Measurements from ENCODE around the gene PCDHGA1. TPM values are rescaled to one million over a fixed set of nuclear protein-coding genes. Genes with fewer than 3 reads are reported as not detected.
"Not testable (repeated sequence)": the region's sequence is repeated elsewhere in the genome, so short reads cannot be mapped to it uniquely, and the experiment has no call there.

Gene PCDHGA1
- polyA plus RNA-seq = not detected

DNA sequence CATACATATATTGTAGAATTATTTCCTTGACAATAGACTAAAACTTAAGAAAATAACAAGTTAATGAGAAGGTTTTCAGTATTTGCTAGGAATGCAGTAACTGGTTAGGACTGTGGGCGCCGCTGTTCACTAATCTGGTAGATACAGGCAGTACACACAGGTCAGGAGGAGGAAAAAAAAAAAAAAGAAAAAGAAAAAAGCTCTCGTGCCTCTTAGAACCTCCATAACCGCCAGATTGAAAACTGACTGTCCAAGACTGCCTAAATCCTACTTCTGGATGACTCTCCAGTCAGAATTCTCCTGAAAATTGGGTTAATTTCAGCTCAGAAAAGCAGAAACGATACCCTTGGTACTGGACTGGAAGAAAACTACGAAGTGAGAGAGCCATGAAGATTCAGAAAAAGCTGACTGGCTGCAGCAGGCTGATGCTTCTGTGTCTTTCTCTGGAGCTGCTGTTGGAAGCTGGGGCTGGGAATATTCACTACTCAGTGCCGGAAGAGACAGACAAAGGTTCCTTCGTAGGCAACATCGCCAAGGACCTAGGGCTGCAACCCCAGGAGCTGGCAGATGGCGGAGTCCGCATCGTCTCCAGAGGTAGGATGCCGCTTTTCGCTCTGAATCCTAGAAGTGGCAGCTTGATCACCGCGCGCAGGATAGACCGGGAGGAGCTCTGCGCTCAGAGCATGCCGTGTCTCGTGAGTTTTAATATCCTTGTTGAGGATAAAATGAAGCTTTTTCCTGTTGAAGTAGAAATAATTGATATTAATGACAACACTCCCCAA is at the start of gene PCDHGA1:
Gene PCDHGA1 (plus strand): TSS at position 216 of the 782 bp plus-strand sequence.
- Mint-ChIP-seq H3K9me3 (peaks cover 9 to 34% (median 9%) of the 10 kb centered on the region in 3 donors), H3K4me3 (peak within 1 kb of the TSS in 3 of 4 donors; percentile 32 to 79 (median 51)), H3K4me1 (peaks cover 3 to 10% (median 9%) of the 10 kb centered on the region in 3 donors), H3K27ac (peak within 1 kb of the TSS in 1 of 3 donors; percentile 73), H3K27me3 (peaks cover 55% of the 10 kb centered on the region), H3K36me3 (no peaks in the 10 kb centered on the region)

DNA sequence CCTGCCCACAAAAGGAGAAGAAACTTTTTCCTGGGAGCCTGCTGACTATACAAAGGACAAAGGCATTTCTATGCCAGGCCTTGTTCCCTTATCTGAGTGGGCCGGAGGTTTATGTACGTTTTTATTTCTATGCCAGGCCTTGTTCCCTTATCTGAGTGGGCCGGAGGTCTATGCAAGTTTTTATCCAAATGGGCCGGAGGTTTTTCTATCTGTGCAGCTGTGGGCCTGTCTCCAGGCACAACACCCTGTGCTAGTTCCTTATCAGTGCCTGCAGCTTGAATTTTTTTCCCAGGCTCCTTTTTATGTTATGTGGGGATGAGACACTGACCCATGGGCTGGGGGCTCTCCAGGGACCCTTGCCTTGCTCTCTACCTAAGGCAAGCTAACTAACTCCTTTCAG is 31.9 kb upstream of the PCDHGA1 start:
- H3K4me1 Mint-ChIP-seq = peaks cover 0 to 5% (median 0%) of the 10 kb centered on the region in 3 donors
- no peak overlapping the region for H3K4me3 Mint-ChIP-seq
- H3K27me3 Mint-ChIP-seq = no peaks in the 10 kb centered on the region
- H3K36me3 Mint-ChIP-seq = peaks cover 27% of the 10 kb centered on the region
- no peak overlapping the region for H3K27ac Mint-ChIP-seq
- peaks cover 5 to 45% (median 30%) of the 10 kb centered on the region in 3 donors for H3K9me3 Mint-ChIP-seq

DNA sequence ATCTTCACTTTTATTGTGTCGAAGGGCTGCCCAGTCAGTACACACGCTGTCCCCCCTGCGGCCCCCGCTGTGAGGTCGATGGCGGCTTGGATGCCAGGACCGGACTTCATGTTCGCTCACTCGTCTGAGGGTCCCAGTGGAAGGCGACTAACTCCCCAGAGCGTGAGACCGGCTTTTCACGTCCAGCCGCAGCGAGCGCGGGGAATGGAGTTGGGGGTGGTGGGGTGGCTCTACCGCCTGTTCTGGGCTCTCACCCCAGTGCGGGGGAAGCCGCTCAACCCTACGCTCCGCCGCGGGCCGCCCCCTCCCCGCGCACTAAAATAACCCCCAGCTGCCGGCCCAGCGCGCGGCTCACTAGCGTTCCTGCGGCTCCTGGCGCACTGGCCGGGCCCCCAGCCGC is 26.6 kb upstream of the PCDHGA1 start, which contains the start of gene SLC25A2:
Gene SLC25A2 (minus strand): TSS at position 294 of the 400 bp plus-strand sequence. CDS start 184 bp downstream, at position 110.
- peaks cover 28% of the 10 kb centered on the region for H3K36me3 Mint-ChIP-seq
- H3K9me3 Mint-ChIP-seq = peaks cover 7 to 35% (median 27%) of the 10 kb centered on the region in 3 donors

DNA sequence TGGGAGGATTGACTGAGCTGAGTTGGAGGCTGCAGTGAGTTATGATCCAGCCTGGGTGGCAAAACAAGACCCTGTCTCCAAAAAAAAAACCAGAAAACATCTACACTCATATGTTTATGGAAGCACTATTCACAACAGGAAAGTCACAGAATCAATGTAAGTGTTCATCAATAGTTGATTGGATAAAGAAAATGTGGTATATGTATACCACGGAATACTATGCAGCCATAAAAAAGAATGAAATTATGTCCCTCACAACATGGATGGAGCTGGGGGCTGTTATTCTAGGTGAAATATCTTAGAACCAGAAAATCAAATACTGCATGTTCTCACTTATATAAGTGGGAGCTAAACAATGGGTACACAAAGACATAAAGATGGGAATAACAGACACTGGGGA is 23.7 kb upstream of the PCDHGA1 start:
- no peaks in the 10 kb centered on the region for H3K27me3 Mint-ChIP-seq
- H3K4me3 Mint-ChIP-seq = no peak overlapping the region
- H3K9me3 Mint-ChIP-seq = peaks cover 6 to 33% (median 33%) of the 10 kb centered on the region in 3 donors
- H3K4me1 Mint-ChIP-seq = peaks cover 0 to 1% (median 0%) of the 10 kb centered on the region in 3 donors
- H3K36me3 Mint-ChIP-seq = peaks cover 33% of the 10 kb centered on the region
- H3K27ac Mint-ChIP-seq = peak overlapping the region in 1 of 3 donors; percentile 53

More for the DNA sequence above, 26.6 kb upstream of the PCDHGA1 start, which contains the start of gene SLC25A2:
- H3K27me3 Mint-ChIP-seq = no peaks in the 10 kb centered on the region
- no peaks in the 10 kb centered on the region for H3K4me1 Mint-ChIP-seq
- H3K4me3 Mint-ChIP-seq = peak within 1 kb of the TSS in 2 of 4 donors; percentile 12 to 41
- no peak within 1 kb of the TSS for H3K27ac Mint-ChIP-seq

DNA sequence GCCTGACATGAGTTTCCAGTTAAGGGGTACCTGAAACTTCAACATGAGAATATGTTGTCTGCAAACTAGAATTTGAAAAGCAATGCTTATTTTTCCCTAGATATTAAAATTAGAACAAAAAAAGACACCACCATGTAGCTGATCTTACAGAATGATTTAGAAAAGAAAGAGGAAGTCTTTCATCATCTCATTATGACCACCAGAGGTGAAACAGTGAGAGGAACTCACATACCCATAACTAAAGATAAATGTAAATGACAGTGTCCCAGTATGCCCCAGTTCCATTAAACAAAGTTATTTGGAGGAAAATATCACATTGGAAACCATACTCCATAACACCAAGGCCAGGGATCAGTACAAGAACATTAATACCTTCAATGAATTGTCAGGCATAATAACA is 16.6 kb upstream of the PCDHGA1 start:
- no peak overlapping the region for H3K27ac Mint-ChIP-seq
- peaks cover 9 to 17% (median 14%) of the 10 kb centered on the region in 3 donors for H3K4me1 Mint-ChIP-seq
- H3K4me3 Mint-ChIP-seq = no peak overlapping the region
- peaks cover 14 to 50% (median 44%) of the 10 kb centered on the region in 3 donors for H3K9me3 Mint-ChIP-seq
- H3K36me3 Mint-ChIP-seq = peaks cover 37% of the 10 kb centered on the region
- no peaks in the 10 kb centered on the region for H3K27me3 Mint-ChIP-seq

DNA sequence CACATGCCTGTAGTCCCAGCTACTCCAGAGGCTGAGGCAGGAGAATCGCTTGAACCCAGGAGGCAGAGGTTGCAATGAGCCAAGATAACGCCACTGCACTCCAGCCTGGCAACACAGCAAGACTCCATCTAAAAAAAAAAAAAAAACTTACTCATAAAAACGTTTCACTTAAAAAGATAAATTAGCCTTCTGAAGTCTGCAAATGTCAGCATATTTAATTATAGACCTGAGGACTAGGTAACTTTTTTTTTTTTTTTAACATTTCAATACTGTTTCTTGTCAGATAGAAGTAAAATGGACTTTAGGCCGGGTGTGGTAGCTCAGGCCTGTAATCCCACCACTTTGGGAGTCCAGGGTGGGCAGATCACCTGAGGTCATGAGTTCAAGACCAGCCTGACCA is 13.4 kb upstream of the PCDHGA1 start:
- peaks cover 11 to 49% (median 48%) of the 10 kb centered on the region in 3 donors for H3K9me3 Mint-ChIP-seq
- H3K4me1 Mint-ChIP-seq = peaks cover 18 to 34% (median 28%) of the 10 kb centered on the region in 3 donors
- not testable (repeated sequence) for H3K27me3 Mint-ChIP-seq, H3K27ac Mint-ChIP-seq
- H3K4me3 Mint-ChIP-seq = peak overlapping the region in 1 of 4 donors; percentile 17
- peaks cover 40% of the 10 kb centered on the region for H3K36me3 Mint-ChIP-seq

DNA sequence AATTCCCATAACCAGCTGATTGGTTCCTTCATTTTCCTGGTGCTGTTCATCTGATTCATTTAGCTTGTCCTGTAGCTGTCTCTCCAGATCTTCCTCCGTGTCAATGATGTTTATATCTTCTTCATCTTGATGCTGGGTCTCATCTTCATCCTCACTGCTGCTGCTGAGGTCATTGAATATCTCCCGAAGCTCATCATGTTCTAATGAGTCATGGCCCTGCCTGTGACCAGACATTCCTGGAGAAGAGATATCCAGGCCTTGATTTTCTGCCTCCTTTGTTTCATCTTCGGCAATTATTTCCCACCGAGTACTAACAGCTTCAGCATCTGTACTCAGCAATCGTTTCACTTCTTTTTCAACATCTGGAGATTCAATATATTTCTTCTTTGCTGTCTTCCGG is 11.1 kb upstream of the PCDHGA1 start:
- Mint-ChIP-seq H3K9me3 (peaks cover 9 to 46% (median 37%) of the 10 kb centered on the region in 3 donors), H3K27ac (peak overlapping the region in 1 of 3 donors; percentile 21), H3K36me3 (peaks cover 34% of the 10 kb centered on the region), H3K27me3 (no peaks in the 10 kb centered on the region), H3K4me3 (peak overlapping the region; percentile 50 to 96 (median 92)), H3K4me1 (peaks cover 18 to 31% (median 26%) of the 10 kb centered on the region in 3 donors)

DNA sequence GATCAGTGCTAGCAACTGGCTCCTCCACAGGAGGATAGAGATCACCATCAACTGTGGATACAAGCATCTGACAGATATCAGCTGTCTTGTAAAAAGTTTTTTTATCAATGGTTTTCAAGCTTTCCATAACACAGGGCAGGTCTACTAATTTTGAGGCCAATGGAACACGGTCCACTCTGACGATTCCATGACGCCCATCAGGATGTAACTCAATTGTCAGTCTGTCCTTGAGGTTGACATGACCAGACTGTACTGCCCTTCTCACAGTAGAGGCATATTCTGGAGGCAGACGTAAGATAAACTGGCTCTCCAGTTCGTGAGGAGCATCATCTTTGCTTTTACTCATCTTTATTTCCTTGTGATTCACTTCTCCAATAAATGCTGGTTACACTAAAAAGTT is 10.6 kb upstream of the PCDHGA1 start:
- H3K9me3 Mint-ChIP-seq = peaks cover 9 to 46% (median 34%) of the 10 kb centered on the region in 3 donors
- peak overlapping the region; percentile 89 to 97 (median 96) for H3K4me3 Mint-ChIP-seq
- peak overlapping the region; percentile 91 to 100 (median 97) for H3K27ac Mint-ChIP-seq
- H3K36me3 Mint-ChIP-seq = peaks cover 32% of the 10 kb centered on the region
- H3K27me3 Mint-ChIP-seq = no peaks in the 10 kb centered on the region
- H3K4me1 Mint-ChIP-seq = peaks cover 18 to 26% (median 26%) of the 10 kb centered on the region in 3 donors

DNA sequence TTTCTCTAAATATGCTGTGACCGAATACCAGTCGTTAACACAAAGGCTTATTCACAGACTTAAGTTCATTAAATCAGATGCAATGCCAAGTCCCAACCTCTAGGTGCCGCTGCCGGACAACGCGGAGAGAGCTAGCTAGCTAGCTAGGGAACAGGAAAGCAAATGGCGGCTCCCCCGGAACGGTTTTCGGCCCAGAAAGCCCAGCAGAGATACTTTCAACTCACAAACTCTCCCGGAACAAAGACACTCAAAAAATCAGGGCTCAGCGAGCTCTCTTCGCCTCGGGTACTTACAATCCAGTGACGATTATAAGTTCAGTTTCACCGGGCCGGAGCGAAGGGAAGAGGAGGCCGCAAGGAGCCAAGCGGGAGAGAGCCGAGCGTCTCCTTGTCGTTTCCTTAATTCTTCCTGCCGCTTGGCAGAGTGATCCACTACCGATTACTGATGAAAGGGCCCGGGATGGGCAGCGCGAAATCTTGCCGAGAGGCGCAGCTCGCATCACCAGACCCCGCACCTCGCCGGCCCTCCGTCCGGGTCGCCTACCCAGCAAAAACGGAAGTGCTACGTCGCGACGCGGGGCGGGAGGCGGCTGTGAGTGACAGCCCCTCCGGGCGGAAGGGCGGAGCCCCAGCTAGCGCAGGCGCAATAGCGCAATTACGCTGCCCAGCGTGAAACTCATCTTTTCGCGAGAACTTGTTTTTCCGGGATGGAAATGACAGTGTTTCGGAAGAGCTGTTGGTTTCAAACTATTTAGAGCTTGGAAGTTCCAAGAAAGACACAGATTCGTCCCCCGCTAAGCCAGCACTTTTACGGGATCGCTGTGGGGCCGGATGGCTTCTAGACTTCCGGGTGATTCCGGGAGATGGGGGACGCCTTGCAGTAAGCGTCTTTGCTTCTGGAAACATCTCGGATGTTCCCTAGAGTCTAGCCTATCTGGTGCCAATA is 9.8 kb upstream of the PCDHGA1 start, which contains the start of gene TAF7:
Gene TAF7 (minus strand): TSS at position 560 of the 945 bp plus-strand sequence. CDS start 740 bp downstream, outside the sequence.
- peak within 1 kb of the TSS; percentile 91 to 100 (median 97) for H3K27ac Mint-ChIP-seq
- H3K27me3 Mint-ChIP-seq = no peaks in the 10 kb centered on the region
- peak within 1 kb of the TSS; percentile 89 to 97 (median 96) for H3K4me3 Mint-ChIP-seq
- peaks cover 14 to 24% (median 21%) of the 10 kb centered on the region in 3 donors for H3K4me1 Mint-ChIP-seq
- H3K9me3 Mint-ChIP-seq = peaks cover 4 to 38% (median 26%) of the 10 kb centered on the region in 3 donors
- peaks cover 28% of the 10 kb centered on the region for H3K36me3 Mint-ChIP-seq

DNA sequence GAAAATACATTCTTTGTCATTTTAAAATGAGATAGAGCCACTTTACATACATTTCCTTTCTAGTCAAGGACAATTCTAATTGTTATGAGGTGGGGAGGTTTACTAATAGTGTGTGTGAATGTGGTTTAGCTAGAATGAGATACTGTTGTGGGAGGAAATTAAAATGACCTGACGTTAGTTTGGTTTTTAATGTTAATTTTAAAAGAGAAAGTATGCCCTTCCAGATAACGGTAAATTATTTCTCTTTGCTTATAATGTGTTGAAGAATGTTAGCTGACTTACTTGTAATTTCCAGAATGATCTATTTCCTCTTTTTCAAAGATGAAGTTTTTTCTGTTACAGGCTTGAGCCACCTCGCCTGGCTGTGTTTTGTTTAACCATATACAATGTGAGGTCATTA is 8.1 kb upstream of the PCDHGA1 start:
- peaks cover 2 to 39% (median 22%) of the 10 kb centered on the region in 3 donors for H3K9me3 Mint-ChIP-seq
- H3K4me1 Mint-ChIP-seq = peaks cover 15 to 27% (median 26%) of the 10 kb centered on the region in 3 donors
- H3K27ac Mint-ChIP-seq = peak overlapping the region in 2 of 3 donors; percentile 31 to 91
- H3K36me3 Mint-ChIP-seq = peaks cover 19% of the 10 kb centered on the region
- H3K27me3 Mint-ChIP-seq = peaks cover 4% of the 10 kb centered on the region
- H3K4me3 Mint-ChIP-seq = peak overlapping the region in 1 of 4 donors; percentile 89

DNA sequence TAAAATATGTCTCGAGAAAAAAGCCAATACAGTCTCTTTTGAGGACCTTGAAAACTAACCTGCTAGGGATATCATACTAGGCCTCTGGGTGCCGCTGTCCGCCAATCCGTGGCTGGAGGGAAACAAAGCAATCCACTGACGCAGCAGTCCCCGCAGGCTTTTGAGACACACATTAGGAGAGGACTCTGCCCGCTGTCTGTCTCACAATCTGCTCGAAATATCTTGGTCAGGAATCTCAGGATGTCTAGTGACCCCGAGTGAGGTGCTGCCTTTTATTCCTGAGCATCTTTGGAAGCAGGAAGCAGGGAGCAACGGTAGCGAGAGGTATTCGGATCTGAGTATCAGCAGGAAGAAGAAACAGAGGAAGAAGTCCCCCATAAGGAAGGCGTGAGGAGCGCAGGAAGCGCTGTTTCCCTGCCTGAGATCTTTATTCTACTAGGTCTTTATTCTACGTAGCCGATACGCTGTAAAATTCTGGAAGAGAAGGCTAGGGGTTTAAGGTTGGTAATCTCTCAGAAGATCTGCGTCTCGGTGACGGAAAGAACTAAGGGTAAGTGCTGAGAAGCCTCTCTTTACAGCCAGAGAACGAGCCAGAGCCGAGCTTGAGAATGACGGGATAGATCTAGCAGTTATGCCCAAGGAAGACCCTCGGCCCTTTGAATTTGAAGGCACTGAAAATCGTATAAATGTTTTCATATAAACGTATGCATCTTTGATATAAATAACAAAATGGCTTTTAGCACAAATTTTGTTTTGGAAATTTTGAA is 4.0 kb upstream of the PCDHGA1 start:
- H3K9me3 Mint-ChIP-seq = peaks cover 0 to 27% (median 5%) of the 10 kb centered on the region in 3 donors
- peak overlapping the region; percentile 35 to 68 (median 63) for H3K27ac Mint-ChIP-seq
- peaks cover 3 to 8% (median 4%) of the 10 kb centered on the region in 3 donors for H3K4me1 Mint-ChIP-seq
- H3K36me3 Mint-ChIP-seq = peaks cover 2% of the 10 kb centered on the region
- H3K27me3 Mint-ChIP-seq = peaks cover 36% of the 10 kb centered on the region
- peak overlapping the region; percentile 90 to 97 (median 93) for H3K4me3 Mint-ChIP-seq

DNA sequence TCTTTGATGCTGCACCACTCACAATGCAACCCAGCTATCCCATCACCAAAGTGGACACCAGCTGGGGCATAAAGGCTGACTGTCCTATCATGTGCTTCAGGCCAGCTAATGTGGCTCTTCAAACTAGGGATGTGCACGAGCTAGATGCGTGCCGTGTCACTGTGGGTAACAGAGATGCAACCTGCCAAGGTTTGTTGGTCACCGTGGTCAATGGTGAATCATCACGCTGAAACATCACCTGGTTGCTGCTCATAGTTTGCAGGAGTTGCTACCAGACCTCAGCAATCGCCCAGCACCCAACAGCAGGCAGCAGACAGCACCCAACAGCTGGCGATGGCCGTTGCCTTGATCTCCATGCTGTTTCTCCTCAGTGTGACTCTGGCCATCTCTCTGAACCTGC is 2.1 kb upstream of the PCDHGA1 start:
- Mint-ChIP-seq H3K36me3 (no peaks in the 10 kb centered on the region), H3K4me1 (peaks cover 3 to 8% (median 4%) of the 10 kb centered on the region in 3 donors)

DNA sequence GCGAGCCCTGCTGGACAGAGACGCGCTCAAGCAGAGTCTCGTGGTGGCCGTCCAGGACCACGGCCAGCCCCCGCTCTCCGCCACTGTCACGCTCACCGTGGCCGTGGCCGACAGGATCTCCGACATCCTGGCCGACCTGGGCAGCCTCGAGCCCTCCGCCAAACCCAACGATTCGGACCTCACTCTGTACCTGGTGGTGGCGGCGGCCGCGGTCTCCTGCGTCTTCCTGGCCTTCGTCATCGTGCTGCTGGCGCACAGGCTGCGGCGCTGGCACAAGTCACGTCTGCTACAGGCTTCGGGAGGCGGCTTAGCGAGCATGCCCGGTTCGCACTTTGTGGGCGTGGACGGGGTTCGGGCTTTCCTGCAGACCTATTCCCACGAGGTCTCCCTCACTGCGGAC is 2.3 kb downstream of the PCDHGA1 start:
- H3K27me3 Mint-ChIP-seq = peaks cover 58% of the 10 kb centered on the region
- not testable (repeated sequence) for H3K4me1 Mint-ChIP-seq, H3K4me3 Mint-ChIP-seq, H3K36me3 Mint-ChIP-seq, H3K27ac Mint-ChIP-seq
- peaks cover 12 to 40% (median 27%) of the 10 kb centered on the region in 3 donors for H3K9me3 Mint-ChIP-seq

More for the DNA sequence above, 2.1 kb upstream of the PCDHGA1 start:
- no peak overlapping the region for H3K27ac Mint-ChIP-seq
- H3K27me3 Mint-ChIP-seq = peaks cover 45% of the 10 kb centered on the region
- peaks cover 3 to 24% (median 6%) of the 10 kb centered on the region in 3 donors for H3K9me3 Mint-ChIP-seq
- no peak overlapping the region for H3K4me3 Mint-ChIP-seq
